ENCODE results near the gene MRPL38. TPM values are rescaled to one million over a fixed set of nuclear protein-coding genes. Genes with fewer than 3 reads are reported as not detected.

MRPL38 gene
- polyA plus RNA-seq, 3 donors = 43.1 to 74.8 (median 48.1) TPM

Other genes starting within 250 kb of the MRPL38 start
- 10 to 100 TPM; 11.1 to 18.6 (median 17.5) TPM for gene RECQL5, start 237.7 kb downstream of the MRPL38 start, polyA plus RNA-seq
- gene SAP30BP, start 237.5 kb downstream of the MRPL38 start, polyA plus RNA-seq = 10 to 100 TPM; 41.9 to 83.0 (median 77.7) TPM
- gene ITGB4, start 183.4 kb downstream of the MRPL38 start, polyA plus RNA-seq = 10 to 100 TPM in 2 of 3 donors, 1 to 10 TPM in 1; 8.0 to 18.9 (median 13.7) TPM
- gene GALK1, start 139.7 kb downstream of the MRPL38 start, polyA plus RNA-seq = 10 to 100 TPM; 28.9 to 32.0 (median 29.0) TPM
- gene UNK, start 120.1 kb downstream of the MRPL38 start, polyA plus RNA-seq = 10 to 100 TPM in 2 of 3 donors, 1 to 10 TPM in 1; 9.7 to 15.0 (median 13.9) TPM
- gene UNC13D, start 60.5 kb downstream of the MRPL38 start, polyA plus RNA-seq = 10 to 100 TPM in 2 of 3 donors, 1 to 10 TPM in 1; 6.3 to 13.5 (median 10.1) TPM
- gene WBP2, start 49.5 kb downstream of the MRPL38 start, polyA plus RNA-seq = 100 to 1,000 TPM in 2 of 3 donors, 10 to 100 TPM in 1; 85.0 to 162 (median 107) TPM
- 10 to 100 TPM; 12.7 to 32.6 (median 28.6) TPM for gene TRIM47, start 26.3 kb downstream of the MRPL38 start, polyA plus RNA-seq
- gene TRIM65, start 7.9 kb downstream of the MRPL38 start, polyA plus RNA-seq = 10 to 100 TPM; 11.1 to 15.3 (median 11.7) TPM
- gene FBF1, start 36.2 kb upstream of the MRPL38 start, polyA plus RNA-seq = 1 to 10 TPM; 2.5 to 5.5 (median 3.8) TPM
- 10 to 100 TPM; 17.7 to 61.9 (median 19.8) TPM for gene ACOX1, start 74.3 kb upstream of the MRPL38 start, polyA plus RNA-seq
- gene TEN1, start 74.4 kb upstream of the MRPL38 start, polyA plus RNA-seq = 10 to 100 TPM; 25.2 to 42.6 (median 39.5) TPM
- gene CDK3, start 96.0 kb upstream of the MRPL38 start, polyA plus RNA-seq = 10 to 100 TPM in 2 of 3 donors, 1 to 10 TPM in 1; 5.4 to 13.7 (median 13.0) TPM
- 1 to 10 TPM in 1 of 3 donors, under 1 TPM in 2; 0.34 to 1.2 (median 0.59) TPM for gene EVPL, start 122.4 kb upstream of the MRPL38 start, polyA plus RNA-seq
- 10 to 100 TPM; 44.1 to 68.6 (median 49.5) TPM for gene SRP68, start 167.6 kb upstream of the MRPL38 start, polyA plus RNA-seq
- under 1 TPM; 0.21 to 0.25 (median 0.22) TPM for gene GALR2, start 169.9 kb upstream of the MRPL38 start, polyA plus RNA-seq
- 1 to 10 TPM; 1.3 to 3.2 (median 1.8) TPM for gene ZACN, start 174.3 kb upstream of the MRPL38 start, polyA plus RNA-seq
- gene EXOC7, start 198.9 kb upstream of the MRPL38 start, polyA plus RNA-seq = 10 to 100 TPM; 30.1 to 54.3 (median 52.2) TPM
- gene FOXJ1, start 236.4 kb upstream of the MRPL38 start, polyA plus RNA-seq = under 1 TPM in 2 of 3 donors, not detected in 1; 0.13 to 0.54 TPM

All from adipose tissue (tissue), 3 donors.